NCI-H187 treated with DMSO at 0.1 percent for 48 hours (cell line): ENCODE results near the gene MICAL3.
"Not testable (repeated sequence)": the region's sequence is repeated elsewhere in the genome, so short reads cannot be mapped to it uniquely, and the experiment has no call there.

Source experiments
- DNase-seq: peaks from one replicate; lab custom pipeline; 2025; lab: John Stamatoyannopoulos, UW

The MICAL3 gene

DNA sequence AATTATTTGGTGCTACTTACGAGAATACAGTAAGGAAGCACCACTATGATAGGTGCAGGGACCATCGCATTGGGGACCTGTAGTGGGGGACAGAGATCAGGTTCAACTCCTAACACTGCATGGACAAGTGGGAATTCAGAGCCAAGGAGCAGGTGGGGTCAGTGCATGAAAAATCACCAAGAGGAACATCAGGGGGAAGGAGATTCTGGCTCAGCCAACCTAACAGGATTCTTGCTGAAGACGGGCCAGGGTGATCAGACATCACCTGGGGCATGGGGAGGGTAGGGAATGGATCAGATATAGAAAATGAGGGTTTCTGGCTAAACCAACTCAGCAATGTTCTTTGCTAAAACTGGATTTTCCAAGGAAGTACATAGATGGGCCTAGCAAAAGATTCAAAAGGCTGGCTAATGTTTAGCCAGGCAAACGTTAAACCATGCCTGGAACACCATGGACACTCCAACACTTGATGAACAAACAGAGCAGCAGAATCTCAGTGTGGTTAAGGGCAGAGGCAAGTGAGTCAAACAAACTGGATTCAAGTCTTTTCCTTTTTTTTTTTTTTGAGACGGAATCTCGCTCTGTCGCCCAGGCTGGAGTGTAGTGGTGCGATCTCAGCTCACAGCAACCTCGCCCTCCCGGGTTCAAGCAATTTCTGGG is 70.0 kb downstream of the MICAL3 start:
- DNase-seq, result no peak

DNA sequence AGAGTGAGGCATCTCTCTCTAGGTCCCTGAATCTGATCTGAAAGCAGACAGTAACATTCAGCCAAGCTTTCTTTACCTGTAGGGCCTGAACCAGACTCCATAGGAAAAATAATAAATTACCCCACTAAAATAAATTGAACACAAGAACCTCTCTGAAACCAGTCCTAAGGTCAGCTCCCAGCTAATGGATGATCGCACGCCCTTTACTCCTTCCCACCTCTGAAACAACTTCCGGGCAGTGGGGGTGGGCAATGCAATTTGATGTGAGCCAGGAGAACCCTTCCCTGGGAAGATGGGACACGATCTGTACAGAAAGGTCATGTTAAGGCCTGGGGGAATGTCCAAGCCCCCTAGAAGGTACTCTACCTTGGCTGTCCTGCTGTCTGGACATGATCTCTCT is 71.2 kb downstream of the MICAL3 start:
- no peak for DNase-seq

DNA sequence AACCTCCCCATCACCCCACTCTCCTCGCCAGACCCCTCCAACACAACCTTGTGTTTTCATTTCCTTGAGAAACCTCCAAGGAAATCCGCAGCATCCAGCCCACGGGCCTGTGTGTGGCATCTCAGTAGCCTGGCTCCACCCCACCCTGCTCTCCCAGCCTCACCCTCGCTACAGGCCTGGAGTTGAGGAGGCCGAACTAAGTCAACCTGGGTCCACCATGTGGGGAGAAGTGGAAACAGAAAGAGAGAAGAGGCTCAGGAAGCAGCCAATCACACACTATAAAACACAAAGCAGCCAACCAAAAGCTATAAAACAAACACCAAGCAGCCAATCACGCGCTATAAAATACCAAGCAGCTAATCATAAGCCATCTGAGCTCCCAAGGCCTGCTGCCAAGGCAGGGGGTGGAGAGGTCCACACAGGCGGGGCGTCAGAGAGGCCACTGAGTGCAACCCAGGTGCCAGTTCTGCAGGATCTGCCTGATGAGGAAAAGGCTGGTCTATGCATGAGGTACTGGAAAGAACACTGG is 72.0 kb downstream of the MICAL3 start:
- DNase-seq, result no peak

DNA sequence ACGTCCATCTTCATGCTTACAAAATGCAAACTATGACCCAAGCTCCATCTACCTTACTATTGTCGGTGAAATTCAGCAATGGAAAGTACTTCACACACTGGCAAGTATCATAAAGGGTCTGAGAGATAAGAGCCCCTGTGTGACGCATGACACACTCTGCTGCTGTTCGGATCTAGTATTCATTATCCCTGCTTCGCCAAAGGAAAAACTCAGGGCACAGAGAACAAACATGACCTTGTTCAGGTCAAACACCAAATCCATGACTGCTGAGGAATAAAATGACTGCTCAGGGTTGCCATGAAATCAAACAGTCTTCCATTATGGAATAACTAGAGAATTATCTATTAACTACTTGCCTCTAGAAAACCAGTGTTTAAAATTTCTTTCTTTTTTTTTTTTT is 73.0 kb downstream of the MICAL3 start:
- DNase-seq, result no peak

DNA sequence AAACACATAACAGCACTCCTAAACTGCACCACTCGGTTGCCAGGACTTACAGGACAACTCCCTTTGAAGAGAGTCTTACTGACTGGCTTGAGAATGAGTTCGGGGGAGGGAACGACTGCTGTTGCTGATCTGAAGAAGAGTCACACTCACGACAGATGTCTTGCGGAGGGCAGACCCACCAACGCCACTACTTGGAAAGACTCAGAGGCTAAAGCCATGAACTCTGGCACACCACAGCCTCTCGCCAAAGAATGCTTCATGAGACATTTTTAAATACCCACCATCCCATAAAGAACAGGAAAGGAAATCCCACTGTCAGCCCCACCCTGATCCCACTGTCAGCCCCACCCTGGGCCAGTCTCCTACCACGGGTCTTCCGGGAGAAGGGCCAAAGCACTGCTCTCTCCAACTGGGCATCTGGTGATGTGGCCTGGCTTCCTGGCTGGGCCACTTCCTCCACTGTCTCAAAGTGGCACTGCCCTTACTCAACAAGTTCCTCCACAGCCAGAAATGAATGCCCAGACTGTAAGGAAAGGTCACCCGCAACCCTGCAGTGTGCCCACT is 73.6 kb downstream of the MICAL3 start:
- DNase-seq, result no peak

DNA sequence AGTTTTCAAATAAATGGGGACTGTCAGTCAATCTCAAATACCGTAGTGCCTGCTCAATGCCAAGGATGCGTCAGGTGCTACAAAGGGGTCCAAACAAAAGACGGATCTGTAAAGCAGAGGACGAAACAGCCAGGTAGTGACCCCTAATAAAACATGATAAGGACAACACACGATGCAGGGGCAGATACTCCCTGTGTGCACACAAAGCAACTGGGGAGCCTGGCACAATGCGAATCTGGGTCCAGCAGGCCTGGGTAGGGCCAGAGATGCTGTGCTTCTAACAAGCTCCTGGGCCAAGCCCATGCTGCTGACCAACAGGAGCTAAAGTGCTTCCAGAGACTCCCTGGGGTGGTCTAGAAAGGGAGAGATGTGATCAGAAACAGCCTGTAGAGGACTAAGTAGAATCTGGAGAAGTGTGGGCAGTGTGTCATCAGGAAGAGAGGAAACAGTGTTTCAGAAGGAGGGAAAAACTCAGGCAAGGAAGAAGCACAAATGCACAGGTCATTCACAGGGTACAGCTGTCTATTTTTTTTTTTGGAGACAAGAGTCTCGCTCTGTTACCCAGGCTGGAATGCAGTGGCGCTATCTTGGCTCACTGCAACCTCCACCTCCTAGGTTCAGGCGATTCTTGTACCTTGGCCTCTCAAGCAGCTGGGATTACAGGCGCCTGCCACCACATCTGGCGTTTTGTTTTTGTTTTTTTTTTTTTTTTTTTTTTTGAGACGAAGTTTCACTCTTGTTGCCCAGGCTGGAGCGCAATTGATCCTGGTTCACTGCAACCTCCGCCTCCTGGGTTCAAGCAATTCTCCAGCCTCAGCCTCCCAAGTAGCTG is 74.5 kb downstream of the MICAL3 start:
- DNase-seq, result no peak

DNA sequence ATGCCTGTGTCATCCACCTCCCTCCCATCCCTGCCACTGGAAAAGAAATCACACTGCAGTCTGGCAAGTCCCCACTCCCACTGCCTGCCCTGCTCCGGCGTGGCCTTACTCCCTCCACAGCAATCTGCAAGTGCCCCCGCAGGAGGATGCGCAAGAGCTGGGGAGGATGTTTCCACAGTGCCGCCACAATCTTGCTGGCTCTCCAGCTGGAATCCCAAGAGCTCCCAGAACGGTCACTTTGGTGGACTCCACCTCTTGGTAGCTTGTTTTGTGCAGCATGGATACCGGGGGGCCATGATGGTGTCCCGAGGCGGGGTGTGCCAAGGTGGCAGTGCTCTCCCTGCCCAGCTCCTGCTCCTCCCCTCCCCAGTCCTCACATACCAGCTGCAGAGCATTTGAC is 76.3 kb downstream of the MICAL3 start:
- no peak for DNase-seq

DNA sequence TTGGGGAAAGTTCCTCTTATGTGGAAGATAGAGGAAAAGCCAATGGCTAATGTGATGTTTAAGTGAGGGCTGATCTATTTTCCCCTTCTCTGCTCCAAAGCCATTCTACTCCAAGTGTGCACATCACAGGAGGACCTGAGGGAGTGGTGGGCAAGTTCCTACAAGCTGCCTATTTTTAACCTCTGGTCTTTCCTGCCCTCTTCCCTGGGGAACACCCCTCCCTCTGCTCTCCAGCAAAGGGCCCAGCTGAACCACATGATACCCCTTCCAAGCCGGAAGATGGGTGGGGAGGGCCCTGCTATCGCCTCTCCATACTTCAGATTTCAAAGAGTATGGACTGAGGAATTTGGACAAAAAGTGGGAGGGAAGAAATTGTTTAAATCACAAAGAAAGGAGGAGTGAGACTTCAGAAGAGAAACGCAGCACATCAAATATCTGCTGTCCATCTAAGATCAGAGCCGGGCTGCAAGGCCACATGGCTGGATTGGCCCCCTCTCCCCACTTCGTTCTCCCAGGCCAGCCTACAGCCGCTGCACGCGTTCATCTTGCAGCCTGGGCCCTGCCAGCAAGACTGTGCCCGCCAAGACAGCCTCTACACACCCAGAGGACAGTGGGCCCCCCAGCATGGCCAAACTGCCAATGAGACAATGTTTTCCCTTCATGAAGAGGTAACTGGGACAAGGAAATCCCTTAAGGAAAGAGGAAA is 77.5 kb downstream of the MICAL3 start:
- no peak for DNase-seq

DNA sequence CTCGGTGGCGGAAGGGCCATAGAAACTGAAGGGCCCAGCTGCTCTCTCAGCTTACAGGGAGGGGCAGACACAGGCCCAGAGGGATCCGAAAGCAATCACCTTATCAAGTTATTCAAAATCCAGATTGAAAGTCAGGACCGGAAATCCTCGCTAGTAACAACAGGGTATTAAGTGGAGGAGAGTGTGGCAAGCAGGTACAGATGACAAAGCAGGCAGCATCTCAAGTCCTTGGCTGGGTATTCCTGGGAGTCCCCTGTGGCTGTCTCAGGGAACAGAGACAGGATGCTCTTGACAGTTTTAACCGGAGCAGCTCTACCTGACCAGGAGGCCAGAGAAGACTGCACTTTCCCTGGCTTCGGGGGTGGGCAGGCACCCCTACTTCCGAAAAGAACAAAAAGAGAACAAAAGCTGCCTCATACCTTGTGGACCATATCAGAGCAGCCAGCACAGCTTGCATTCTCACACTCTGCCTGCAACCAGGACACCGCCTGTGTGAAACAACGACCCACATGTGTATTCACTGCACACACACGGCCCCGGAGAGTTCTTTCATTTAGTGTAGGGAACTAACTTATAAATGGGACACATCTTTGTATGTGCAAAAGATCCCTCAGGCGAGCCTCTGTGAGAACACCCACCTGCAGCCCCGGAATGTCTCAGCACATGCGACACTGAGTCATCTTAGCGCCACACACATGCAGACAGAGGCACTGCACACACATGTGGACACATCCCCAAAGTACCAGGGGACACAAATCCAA is 78.3 kb downstream of the MICAL3 start:
- no peak for DNase-seq

DNA sequence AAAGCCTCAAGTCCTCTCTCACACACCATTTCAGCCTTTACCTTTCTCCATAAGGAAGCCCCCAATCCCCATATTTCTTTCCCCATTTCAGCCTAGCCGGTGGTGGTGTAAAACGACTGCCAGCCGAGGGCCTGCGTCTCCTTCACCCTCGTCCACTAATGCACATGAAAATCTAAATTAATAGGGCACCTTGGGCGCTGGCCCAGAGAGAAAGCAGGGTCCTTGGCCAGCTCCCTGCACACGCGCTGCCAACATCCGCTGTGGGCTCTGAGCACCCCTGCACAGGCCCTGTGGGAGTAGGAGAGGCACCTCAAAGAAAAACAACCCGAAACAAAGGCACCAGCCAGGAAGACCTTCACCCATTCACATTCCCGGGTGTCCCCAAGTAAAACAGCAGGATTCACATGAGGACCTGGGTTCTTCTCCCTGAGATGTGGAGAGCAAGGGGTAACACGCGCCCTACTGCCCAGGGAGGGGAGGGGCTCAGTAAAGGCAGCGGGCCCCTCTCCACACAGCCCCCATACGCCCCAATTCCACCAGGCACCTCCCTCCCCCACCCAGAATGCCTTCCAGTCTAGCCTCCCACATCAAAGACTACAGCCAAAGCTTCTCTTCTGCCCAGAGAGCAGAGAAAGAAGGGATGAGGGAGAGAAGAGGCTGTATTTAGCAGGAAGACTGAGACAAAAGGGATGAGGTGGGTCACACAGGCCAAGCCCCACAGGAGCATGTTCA is 79.0 kb downstream of the MICAL3 start:
- no peak for DNase-seq

DNA sequence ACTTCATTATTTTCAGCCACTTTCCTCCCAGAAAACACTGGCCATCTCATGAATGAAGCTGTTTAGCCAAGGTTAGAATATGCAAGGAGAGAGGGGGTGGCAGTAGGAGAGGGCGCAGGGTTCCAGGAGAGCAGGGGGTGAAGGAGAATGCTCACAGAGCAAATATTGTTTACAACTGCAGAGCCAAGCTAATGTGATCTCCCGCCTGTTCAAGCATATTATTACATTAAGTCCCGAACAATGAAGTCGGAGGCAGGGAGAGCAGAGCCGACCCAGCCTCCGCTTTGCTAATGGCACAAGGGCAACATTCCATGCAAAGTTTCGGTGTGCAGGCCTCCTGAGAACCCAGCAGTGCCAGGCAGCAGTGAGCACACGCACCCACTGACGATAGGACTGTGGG is 80.1 kb downstream of the MICAL3 start:
- DNase-seq, result no peak

DNA sequence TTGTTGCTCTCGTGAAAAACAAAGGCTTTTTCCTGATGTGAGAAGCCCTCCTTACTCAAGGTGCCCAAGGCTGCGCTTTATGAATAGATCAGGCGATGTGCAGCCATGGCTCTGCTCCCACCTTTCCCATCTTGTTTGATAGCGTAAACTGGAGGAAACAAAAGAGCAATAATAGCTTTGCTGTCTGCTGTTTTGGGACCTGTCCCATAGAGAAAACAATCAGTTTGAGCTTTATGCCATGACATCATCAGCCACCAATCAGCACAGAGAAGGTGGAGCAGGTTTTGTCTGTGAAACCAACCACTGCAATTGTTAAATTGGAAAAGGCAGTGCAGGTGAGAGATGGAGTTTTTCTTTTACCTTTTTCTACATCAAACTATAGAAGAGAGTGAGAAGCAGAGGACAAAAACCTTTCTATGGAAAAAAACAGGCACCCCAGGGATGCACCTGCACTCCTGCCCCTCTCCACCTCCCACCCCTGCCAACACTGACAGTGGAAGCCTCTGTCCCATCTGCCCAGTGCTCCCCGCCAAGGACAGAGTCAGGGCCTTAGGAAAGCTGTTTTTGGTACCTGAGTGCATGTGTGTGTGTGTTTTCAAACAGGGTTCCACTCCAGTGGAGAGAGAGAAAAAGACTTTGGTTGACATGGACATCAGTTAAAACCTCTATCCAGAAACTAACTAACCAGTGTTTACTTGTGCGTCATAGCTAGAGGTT is 80.7 kb downstream of the MICAL3 start:
- no peak for DNase-seq

DNA sequence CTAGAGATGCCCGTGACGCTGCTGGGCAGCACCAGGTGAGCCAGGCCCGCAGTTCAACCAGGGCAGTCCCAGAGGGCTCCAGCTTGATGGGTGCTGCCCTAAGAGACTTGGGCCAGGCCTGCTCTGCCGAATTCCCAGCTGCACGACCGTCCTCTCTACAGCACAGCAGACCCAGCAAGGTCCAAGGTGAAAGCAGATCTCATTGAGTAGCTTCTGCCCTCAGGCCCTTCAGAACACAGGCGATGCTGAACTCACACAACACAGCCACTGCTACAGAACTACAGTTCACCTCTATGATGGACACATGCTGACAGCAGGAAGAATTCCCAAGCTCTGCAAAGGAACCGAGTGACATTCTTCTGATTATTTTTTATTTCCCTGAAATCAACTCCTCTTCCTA is 81.6 kb downstream of the MICAL3 start:
- DNase-seq, result no peak

DNA sequence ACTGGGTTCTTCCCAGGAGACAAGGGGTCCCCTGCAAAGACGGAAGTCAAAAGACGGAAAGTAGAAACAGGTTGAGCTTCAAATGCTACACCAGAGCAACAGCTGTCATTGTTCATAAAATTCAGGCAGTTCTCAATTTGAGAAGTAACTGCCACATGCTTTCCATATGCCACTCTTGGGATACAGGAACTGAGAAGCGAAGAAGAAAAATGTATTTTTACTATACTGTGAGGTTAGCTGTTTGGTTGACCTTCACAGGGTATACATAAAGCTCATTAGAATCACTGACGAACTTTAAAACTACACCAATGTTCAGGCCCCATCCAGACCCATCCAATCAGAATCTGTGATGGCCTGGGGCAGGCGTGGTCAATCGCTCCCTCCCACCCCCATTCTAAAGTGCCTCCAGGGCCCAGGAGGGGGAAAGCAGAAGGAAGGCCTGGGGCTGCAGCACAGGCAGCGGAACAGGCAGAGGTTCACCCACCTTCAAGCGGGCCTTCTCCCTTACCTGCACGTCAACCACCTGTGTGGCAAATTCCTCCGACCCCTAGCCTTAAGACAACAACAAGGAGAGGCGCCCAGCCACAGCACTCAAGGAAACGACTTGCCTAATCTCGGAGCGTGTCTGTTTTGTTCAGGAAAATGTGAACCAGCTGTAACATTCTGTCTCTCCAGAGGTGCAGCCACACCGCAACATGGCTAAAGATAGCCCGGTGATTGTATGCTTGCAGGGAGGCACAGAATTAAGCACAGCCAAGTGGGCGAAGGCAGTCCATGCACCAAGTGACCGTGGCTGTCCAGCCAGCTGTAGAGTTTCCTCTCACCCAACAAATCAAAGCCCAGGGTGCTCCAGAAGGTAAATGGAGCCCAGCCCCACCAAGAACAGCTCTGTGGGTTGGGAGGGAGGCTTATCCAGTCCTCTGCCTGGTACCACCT is 82.6 kb downstream of the MICAL3 start:
- DNase-seq, result no peak

DNA sequence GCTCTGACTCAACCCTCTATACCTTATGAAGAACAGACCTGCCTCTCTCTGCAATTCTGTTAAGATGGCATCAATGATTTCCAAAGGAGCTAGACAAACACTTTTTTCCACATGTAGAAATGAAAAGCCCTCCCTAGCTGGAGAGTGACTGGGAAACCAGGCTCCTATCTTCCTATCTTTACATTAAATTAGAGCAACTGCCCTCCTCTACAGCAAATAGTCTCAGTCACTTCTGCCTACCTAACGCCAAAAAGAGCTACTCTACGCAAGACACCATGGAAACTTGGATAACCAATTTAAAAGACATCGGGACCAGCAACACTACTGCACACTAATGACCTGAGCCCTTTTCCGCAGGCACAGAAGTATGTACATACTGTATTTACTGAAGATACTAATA is 84.8 kb downstream of the MICAL3 start:
- no peak for DNase-seq

DNA sequence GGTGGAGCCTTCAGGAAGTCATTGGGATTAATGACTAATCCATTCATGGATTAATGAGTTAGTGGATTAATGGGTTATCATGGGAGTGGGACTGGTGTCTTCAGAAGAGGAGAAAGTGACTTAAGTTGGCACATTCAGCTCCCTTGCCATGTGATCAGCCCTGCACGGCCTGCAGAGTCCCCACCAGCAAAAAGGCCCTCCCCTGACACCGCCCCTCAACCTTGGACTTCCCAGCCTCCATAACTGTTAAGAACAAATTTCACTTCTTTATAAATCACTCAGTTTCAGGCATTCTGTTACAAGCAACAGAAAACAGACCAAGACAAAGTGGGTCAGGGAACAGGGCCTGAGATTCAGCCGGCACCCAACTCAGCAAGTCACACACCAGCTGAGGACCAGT is 85.3 kb downstream of the MICAL3 start:
- no peak for DNase-seq

DNA sequence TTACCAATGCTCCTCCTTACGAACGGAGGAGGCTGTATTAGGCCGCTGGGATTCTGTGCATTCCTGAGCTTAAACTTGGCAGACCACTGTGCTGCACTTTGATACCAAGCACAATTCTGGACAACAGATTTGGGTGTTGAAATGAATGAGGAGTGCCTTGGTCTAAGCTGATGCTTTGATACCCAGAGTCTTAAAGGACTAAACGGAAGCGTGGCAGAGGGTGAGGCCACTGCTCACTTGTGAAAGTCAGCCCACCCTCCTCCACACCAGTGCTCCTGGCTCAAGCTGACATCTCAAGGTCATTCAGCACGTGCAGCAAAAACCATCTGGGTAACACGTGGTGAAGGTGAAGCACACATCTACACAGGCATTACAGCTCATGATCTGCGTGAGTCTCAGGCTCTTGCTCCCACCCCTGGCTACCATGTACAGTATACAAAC is 85.9 kb downstream of the MICAL3 start:
- DNase-seq, result no peak

DNA sequence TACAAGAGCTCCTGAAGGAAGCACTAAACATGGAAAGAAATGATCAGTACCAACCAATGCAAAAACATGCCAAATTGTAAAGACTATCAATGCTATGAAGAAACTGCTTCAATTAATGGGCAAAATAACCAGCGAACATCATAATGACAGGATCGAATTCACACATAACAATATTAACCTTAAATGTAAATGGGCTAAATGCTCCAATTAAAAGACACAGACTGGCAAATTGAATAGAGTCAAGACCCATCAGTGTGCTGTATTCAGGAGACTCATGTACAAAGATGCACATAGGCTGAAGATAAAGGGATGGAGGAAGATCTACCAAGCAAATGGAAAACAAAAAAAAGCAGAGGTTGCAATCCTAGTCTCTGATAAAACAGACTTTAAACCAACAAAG is 91.9 kb downstream of the MICAL3 start:
- not testable (repeated sequence) for DNase-seq

DNA sequence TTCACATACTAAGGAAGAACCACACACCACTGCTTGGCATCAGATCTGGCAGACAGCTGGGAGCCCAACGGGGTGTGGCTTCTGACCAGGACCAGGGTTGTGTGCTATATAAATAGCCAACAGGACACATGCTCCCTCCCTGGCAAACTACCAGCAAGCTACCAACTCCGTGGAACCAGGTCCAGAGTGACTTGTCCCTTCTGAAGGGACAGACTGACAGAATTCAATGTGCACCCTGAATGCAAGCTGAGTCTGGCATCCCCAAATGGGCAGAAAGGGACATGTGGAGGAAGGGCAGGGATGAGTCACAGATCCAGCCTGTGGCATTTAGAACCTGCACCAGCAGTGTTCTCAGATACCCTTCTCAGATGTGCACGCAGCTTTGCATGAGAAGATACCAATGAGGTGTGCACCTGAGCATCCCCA is 92.9 kb downstream of the MICAL3 start:
- no peak for DNase-seq
